Esophagus mucosa (tissue), 1 donor: ENCODE data around the gene CIT. TPM values are rescaled to one million over a fixed set of nuclear protein-coding genes. Genes with fewer than 3 reads are reported as not detected.

Experiments used
- ATAC-seq: fragments of 200-7000 bp; cut with Tn5 transposase; one replicate; pipeline ENCODE4 v1.9.1; 2020
- total RNA-seq: library from RNA; stranded (reverse); gene quantifications from one replicate; pipeline ENCODE4 v1.2.4, GENCODE V29; 2023
- donor health status: DM: yes; HTN: yes; CAD: no.

Gene CIT
- total RNA-seq, 1 donor from 2014 or later: 14.5 TPM

DNA sequence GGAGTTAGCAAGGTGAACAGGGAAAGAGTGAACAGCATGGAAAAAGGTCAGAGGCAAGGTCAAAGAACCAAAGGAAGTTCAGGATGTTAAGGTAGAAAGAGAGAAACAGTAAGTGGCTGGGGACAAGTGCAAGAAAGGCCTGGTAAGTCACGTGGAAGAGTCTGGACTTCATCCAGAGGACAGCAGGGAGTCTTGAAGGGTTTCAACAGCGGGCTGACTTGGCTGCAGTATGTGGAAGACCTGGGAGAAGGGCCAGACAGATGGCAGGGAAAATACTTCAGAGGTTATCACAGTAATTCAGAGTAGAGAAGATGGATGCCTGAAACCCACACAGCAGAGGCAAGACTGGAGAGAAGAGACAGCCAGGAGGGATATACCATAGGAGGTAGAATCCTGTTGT, 34.0 kb downstream of the CIT start:
- ATAC-seq: no peak

DNA sequence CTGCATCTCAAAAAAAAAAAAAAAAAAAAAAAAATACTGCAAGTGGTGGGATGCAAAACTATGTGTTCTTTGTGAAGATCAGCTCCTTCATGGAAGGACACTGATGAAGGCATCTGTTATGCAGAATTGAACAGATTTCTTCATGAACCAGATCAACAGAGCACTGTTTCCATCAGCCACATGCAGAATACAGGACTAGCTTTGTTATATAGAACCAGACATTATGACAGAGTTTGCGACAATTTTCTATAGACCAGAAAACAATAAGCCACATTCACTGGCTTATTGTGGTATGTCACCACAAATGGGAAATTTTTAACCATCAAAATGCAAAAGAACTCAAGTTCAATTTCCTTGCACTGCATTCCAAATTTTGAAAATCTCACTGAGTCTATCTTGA, 34.7 kb downstream of the CIT start:
- ATAC-seq: no peak

DNA sequence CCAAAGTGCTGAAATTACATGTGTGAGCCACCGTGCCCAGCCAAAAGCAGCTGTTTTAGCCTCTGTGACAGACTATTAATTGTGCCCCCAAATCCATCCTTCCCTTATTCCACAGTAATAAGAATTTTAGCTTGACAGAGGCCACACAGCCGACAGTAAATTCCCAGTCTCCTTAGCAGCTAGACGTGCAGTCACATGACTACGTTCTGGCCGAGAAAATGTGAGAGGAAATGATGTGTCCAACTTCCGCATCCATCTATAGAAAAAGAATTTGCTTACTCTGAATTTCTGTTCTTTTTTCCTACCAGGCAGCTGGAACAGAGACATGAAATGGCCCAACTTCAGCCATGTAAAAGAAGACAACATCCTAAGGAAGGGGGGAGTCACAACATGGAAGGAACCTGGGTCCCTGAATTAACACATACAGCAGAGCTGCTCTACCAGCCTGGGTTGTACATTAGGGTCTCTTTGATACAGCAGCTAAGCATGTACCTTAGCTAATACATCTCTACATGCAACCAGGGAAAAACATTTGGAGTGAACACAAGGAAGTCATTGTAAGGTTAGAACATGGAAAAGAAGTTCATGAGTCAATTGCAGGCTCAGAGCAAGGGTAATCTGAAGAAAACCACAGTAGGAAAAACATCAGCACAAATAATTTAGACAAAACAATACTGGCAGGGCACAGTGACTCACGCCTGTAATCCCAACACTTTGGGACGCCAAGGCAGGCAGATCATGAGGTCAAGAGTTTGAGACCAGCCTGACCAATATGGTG, 35.5 kb downstream of the CIT start:
- ATAC-seq: no peak

DNA sequence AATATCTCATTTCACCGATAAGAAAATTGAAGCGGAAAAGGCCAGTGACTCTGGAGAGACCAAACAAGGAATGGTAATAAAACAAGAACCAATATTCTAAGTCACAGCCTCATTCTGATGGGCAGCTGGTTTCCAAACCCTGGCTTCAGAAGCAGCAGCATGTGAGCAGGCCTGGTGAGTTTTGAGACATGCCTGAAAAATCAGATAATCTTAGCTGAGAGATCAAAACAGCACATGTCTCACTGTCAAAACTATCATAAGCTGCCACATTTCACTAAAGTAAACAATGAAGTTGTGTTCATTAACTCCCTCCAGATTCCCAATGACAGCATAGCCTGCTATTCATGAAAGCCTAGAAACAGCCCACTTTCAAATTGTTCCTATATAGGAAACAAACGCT, 36.5 kb downstream of the CIT start:
- no peak for ATAC-seq

DNA sequence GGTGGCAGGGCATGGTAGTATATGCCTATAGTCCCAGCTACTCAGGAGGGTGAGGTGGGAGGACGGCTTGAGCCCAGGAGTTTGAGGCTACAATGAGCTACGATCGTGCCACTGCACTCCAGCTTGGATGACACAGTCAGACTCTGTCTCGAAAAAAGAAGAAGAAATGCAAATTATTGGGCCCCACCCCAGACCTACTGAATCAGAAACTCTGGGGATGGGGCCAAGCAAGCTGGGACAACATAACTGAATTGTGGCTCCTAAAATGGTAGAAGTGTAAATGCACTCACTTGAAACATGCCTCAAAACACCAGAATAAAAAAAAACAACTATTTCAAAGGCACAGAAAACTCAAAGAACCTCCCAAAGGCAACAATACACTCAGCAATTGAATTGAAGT, 37.0 kb downstream of the CIT start:
- no peak for ATAC-seq

DNA sequence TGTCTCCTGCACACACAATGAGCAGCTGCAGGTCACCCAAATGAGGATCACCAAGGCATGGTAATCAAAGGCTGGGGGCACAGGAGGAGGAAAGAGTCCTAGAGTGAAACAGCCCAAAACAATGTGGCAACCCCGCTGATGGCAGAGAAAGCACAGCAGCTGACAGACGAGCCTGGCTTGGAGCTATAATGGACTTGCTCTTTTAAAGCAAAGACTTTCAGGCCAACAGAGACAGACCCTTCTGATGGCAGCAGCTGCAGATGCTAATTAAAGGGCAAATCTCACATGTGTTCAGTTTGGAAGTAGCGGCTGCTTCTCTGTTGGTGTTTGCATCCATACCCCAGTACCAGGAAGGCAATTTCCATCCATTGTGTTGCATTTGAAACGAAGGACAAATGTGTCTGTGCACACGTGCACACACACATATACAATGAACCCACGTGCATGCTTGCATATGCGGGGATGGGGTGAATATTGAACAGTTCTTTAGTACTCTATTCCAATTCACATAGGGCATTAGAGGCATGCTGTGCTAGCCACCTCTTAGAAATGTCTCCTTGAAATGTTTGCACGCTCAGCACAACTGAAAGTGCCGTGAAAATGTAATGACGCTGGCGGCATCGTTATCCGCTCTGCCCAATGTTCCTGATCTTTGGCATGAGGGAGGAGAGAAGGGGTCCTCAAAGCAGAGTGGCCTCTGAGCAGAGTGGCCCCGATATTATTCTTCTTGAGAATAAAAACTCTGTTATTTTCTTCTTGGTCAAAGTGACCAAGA, 38.1 kb downstream of the CIT start:
- no peak for ATAC-seq

DNA sequence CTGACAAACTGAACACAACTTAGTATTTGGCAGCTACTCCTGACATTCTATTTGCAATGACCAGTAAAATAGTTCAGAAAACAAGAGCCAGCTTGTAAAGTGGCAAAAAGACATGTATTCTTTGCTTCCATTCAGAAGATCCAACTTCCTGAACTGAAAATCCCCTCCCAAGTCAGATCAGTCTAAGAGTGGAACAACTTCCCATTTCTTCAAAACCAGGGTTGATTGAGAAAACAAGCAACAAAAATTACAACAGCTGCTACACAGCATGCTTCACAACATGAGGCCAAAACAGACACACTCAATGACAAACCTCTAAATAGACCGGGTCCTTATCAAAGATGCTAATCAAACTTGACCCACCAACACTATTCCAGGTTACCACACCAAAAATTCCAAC, 40.3 kb downstream of the CIT start:
- ATAC-seq: peak; percentile 26

DNA sequence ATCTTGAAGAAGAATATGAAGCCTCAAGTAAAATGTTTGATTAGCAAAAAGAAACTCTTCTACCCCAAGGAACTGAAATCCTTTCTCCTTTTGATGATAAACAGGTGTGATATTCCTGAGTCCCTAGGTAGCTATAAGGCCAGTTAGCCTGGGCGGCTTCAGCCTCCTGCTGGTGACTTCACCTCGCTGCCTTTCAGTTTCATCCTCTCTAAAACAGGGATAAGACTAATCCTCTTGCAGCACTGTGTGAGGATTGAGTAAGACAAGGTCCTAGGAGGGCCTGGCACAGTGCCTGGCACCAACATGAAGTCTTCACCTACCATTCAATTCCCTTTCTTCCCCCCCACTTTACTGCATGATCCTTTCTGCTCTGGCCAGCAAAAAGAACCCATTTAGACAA, 42.1 kb downstream of the CIT start:
- ATAC-seq: no peak

DNA sequence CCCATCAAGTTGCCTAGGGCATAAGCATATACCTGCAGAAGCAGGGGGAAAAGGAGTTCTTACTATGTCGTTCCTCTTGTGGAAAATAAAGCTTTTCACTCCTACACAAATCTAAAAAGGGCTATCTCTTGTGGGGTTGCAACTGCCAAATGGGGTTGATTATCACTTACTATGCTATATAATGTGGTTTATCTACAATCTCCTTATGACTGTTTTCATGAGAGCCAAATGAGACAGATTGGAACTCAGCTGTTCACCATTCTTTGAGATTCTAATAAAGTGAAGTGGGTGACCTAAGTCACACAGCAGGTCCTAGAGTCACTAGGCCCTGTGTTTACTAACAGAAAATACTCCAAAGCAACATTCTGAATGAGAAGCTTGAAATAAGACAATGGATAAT, 47.7 kb downstream of the CIT start:
- ATAC-seq: no peak

DNA sequence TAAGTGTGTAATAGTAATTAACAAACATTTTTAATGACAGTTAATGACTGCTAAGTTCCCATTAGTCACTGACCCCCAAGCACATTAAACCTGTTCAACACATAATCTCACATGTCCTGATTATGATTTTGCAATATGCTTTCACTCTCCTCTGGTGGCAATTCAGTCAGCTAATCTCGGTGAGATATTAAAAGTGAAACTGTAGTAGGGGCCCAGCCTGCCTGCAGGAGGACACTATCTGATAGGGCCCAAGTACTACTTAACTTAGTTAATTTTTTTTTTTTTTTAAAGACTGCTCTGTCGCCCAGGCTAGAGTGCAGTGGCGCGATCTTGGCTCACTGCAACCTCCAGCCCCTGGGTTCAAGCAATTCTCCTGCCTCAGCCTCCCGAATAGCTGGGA, 48.8 kb downstream of the CIT start:
- ATAC-seq: no peak

DNA sequence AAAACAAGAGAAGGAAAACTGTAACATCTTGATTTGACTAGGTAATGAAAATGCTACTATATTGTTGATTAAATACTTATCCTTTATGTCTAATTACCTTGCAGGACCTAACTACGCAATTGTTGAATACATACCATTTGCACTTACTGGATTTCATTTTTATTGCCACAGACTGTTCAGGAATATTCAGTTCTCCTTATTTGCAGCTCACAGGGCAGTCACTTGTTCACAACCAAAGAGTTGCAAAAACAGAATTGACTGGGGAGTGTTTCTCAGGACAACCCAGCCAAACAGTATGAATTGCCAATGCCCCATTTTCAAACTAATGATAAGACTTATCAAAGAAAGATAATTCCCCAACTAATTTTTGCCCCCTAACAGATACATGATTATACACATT, 49.4 kb downstream of the CIT start:
- no peak for ATAC-seq

DNA sequence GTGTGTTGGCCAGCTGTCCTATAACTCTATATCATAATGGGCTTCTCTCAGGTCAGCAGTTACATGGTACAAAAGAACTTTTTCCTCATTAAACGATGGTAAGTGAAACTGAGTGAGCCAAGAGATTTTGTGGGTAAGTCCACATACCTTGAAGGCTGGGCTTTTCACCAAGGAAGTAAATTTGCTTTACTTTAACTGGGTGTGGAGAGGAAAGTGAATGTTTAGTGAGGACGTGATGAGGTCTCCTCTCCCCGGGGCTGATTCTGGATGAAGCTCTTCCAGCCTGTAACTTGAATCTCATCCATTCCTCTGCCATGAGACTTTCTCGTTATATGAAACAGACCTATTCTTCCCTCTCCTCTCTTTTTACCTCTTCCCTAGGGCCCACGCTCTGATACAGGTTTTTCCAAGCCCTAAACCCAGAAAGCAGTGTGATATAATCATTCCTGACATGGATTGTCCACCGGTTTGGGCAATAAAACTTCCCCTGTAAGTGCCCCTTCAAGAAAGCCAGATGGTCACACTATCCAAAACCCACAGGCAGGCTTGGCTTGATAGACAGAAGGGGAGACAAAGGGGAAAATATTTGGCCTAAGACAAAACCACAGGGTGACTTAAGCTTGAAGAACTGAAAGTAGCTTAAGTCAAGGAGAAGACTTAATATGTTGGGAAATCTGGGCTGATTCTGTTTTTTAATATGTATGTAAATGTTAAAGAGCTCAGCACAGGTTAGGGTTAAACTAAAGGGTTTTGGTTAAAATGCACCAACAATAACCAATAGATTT, 50.3 kb downstream of the CIT start:
- ATAC-seq: no peak

DNA sequence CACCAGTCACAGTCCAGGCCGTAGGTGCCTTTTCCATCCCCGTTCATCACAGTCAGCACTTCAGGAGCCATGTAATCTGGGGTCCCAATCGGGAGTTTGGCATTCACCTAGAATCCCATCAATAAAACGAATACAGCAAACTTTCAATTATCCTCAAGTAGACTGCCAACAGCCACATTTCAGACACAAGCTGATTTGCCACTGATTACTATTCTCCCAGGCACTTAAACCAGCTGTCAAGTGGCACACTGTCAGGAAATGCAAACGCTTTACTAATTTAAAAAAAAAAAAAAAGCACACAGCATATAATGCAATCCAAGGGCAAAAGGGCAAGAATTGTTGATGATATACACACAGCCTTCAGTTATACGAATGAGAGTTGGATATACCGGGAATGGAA, 51.9 kb downstream of the CIT start:
- ATAC-seq: no peak

DNA sequence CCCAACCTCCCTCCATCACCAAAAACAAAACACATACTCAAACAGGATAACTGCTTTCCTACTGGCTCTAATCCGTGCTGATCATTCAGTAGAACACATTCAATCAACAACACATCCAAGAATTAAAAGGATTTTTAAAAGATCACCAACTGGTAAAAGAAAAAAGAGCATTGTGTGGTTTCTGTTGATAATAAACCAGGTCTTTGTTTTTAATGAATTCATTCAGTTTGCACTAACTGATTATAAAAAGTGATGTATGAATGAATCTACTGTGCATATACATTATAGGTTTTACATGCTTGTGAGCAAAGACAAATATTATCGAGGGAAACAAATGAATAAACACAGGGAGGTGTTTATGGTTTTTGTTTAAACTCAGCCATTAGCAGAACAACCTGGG, 55.1 kb downstream of the CIT start:
- no peak for ATAC-seq

DNA sequence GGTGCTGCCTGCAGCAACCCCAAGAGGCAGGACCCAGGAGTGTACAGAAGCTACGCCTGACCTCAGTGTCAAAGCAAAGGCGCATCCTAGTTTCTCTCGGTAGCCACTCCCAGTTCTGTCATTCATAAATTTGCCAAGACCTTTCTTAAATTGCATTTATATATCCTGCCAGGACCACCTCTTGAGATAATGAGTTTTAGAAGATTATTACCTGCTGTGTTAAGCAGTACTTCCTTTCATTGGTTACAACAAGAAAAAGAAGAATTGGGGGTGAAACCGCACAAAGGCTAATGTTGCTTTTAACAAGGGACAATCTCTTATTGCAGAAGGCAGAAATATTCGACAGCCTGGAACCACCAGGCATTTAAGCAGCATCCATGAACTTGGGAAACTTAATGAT, 57.8 kb downstream of the CIT start:
- ATAC-seq: no peak

DNA sequence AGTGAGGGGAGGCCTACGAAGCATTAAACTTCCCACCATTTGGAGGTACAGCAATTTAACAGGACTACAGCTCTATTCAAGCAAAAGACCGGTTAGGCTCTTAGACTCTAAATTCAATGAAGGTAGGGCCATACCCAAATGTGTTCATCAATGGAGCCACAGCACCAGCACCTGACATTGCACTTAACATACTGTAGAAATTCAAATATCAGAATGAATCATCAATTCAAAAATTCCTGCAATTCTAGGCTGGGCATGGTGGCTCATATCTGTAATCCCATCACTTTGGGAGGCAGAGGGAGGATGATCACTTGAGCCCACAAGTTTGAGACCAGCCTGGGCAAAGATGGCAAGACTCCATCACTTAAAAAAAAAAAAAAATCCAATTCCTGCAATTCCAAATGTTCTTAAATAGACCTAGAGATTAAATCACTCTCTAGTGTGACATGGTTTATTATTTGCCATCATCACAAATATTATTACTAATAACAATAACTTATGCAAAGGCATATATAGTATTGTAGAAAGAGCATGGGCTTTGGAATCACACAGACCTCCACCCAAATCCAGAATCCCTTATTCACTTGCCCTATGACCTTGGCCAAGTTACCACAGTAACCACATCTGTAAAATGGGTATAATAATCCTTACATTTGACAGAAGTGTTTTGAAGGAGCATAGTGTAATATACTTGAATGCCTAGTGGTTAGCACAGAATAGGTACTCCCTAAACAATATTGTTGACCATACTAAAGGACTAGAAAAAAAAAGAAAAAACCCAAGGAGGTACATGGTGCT, 59.4 kb downstream of the CIT start:
- no peak for ATAC-seq

DNA sequence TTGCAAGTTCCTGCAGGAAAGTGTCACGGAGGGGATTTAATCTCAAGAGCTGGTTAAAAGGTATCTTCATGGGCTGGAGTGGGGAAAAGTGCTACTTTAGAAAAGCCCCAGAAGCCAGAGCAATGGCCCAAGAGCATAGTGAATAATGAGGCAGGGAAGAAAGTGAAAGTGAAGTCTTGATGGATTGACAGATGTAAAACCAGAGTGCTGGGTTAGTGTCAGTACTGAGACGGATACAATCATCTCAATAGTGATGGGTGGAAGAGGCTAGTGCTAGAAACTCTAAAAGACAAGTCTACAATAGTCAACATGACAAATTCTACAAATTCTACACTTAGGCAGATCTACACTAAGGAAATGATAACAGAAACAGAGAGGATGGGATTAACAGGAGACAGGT, 68.1 kb downstream of the CIT start:
- ATAC-seq: no peak

DNA sequence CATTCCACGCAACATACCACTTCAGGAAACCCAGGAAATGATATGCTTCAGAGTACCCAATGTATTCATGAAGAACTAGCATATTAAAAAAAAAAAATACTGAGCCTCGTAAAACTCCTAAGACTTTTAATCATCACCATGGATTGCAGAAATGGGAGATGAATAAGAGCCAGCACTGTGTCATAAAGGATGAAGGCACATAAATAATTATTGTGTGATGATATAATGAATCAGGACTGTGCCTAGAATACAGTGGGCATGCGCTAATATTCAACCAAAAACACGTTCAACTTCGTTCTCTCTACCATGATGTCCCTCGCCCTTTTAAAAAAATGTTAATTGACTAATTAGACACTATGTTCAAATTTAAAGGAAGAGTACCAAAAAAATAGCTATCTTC, 68.7 kb downstream of the CIT start:
- ATAC-seq: peak; percentile 64

DNA sequence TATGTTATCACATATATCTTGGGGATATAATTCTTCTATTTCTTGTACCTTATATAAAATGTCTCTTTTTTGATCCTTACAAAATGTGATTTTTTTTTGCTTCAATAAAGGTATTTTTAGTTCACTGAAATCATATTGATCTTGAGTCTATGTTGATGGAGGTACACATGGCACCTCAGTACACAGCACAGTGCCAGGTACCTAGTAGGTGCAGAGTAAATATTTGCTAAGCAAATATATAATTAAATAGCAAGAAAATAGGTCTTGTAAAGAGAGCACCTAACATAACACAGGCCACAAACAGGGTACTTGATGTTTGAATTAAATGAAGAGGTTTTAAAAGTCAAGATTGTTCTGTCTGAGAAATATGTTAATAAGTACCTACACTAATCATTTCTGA, 69.7 kb downstream of the CIT start:
- ATAC-seq: no peak

DNA sequence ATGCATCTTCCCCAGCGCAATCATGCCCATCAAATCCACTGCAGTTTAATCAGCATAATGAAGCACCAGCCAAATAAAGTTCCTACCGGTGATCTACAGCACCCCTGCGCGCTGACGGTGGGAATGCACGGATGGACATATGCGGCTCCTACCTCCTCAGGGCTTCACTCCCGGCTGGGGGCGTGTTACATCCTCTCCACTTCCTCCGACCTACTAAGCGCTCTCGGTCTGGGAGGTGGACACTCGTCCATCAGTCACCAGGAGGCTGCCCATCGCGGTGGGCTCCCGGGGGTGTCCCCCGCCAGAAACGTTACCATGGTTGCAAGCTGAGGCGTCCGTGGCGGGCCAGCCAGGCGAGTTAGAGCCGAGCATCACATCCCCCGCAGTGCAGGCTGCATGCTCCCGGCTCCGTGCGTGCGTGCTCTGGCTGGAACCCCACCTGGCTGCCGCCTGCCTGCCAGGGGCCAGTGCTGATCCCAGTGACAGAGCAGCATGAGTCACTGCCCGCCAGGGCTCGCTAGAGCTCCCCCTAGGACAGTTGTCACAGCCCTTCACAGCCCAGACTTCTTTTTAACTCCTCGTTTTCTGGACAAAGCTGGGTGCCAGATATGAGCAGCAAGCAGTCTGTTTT, 73.0 kb downstream of the CIT start:
- ATAC-seq: peak; percentile 95

DNA sequence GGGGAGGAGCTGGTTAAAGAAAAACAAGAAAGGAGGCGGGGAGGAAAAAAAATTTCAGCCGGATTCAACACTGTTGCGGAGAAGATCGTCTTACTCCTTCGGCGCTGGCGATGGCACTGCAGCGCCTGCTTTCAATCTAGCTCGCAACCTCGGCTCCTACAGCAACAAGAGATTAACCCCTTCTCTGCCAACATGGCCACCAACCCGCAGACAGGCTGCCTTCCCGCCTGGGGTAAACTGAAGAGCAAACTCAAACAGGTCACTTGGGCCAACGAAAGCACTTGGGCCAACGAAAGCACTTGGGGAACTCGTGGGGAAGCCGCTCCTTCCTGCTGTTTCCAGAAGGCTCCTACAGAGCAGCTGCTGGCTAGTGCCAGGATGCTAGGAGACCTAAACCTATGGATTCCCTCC, 73.7 kb downstream of the CIT start:
- ATAC-seq: no peak

DNA sequence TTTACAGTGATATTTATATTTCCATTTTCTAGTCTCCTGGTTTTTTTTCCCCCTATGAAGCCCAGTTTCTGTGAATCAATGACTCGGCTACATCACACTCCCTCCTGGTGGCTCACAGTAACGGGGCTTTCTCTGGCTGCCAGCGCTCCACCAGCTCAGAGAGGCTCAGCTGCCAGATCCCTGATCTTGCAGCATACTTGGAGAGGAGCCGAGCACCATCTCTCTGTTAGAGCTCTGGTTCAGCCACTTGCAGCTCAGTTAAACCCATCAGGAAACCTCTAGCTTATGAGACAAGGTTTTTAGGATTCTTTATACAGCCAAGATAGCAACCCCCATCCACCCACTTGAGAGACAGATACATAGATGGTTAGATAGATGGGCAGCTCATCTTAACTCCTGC, 74.6 kb downstream of the CIT start:
- ATAC-seq: no peak
